Middle frontal gyrus (tissue), 1 donor: ENCODE results near the gene CASQ2.

Source experiments
- DNase-seq: peaks from one replicate; pipeline ENCODE4 v3.0.0-alpha.2; 2015; ENCODE audit warnings: low spot score; ENCODE audit errors: extremely low spot score

The CASQ2 gene

GRCh38 chr1:115666206-115666605, 102.3 kb downstream of the CASQ2 start:
- DNase-seq: no peak

GRCh38 chr1:115665319-115666096, 103.0 kb downstream of the CASQ2 start:
- DNase-seq: no peak

- DNase-seq: no peak
These were observed 107.4 kb downstream of the CASQ2 start for GRCh38 chr1:115661157-115661556.

- no peak for DNase-seq
These were observed 108.4 kb downstream of the CASQ2 start for GRCh38 chr1:115660151-115660550.

- DNase-seq: no peak
These were observed 109.9 kb downstream of the CASQ2 start for GRCh38 chr1:115658646-115659045.

GRCh38 chr1:115656461-115657077, 111.9 kb downstream of the CASQ2 start:
- no peak for DNase-seq

- DNase-seq: no peak
These were observed 112.6 kb downstream of the CASQ2 start for GRCh38 chr1:115655916-115656315.

GRCh38 chr1:115655306-115655663, 113.2 kb downstream of the CASQ2 start:
- no peak for DNase-seq

GRCh38 chr1:115654663-115655305, 113.7 kb downstream of the CASQ2 start:
- no peak for DNase-seq

- DNase-seq: no peak
These were observed 114.4 kb downstream of the CASQ2 start for GRCh38 chr1:115654125-115654524.

- no peak for DNase-seq
These were observed 116.2 kb downstream of the CASQ2 start for GRCh38 chr1:115652236-115652788.

GRCh38 chr1:115651391-115651790, 117.1 kb downstream of the CASQ2 start:
- DNase-seq: no peak

- DNase-seq: no peak
These were observed 117.6 kb downstream of the CASQ2 start for GRCh38 chr1:115650961-115651360.
